ENCODE data around the gene MYO3A. TPM values are rescaled to one million over a fixed set of nuclear protein-coding genes. Genes with fewer than 3 reads are reported as not detected.

Gene MYO3A
- total and polyA plus RNA-seq, 2 donors from 2014 or later: 1.9 to 3.1 TPM

DNA sequence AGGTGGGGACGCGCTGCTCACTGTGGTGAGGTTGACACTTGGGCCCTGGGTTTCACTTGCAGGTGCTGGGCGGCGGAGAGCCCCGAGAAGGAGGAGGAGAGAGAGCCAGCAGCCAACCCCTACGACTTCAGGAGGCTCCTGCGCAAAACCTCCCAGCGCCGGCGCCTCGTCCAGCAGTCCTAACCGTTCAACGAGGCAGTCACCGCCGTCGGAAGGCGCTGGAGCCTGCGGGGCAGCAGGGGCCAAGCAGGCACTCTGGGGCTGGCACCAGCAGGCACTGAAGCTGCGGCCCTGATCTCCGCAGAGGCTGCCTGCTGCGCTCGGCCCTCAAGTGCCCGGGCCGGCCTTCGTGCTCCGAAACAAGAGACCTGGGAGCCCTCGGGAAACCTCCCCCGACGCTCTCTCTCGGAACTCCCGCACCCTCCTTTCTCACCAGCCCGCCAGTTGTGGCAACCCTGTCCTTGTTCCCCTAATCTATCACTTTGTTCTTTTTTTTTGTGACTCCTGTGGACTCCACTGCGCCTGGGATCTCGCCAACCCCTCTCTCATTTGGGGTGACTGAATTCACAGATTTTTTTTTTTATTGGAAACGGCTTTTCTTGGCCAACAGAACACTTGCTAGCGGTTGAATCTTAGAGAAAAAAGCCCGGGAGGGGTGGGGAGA lies 277.9 kb downstream of the MYO3A start:
- Histone ChIP-seq H3K27me3 (ENCODE audit: control insufficient read depth, insufficient read depth, low read length) (peaks cover 33% of the 10 kb centered on the region), H3K27ac (ENCODE audit: low read depth in 2 of 2, low read length in 2 of 2) (no peak overlapping the region), H3K4me3 (ENCODE audit: low read length in 3 of 3) (no peak overlapping the region), H3K36me3 (ENCODE audit: control insufficient read depth in 2 of 3, insufficient read depth in 3 of 3, low read length in 3 of 3) (no peaks in the 10 kb centered on the region), H3K9me3 (ENCODE audit: control insufficient read depth in 2 of 3, insufficient read depth in 1 of 3, low read length in 3 of 3) (no peaks in the 10 kb centered on the region), H3K9ac (ENCODE audit: low read length in 3 of 3) (no peak overlapping the region), H3K4me1 (ENCODE audit: control insufficient read depth in 2 of 3, insufficient read depth in 2 of 3, low read depth in 1 of 3, low read length in 3 of 3) (peaks cover 0 to 4% (median 0%) of the 10 kb centered on the region in 3 donors)
- intact Hi-C loops (cut with DNase I): no loop called here
- TF ChIP-seq, protein P1, sequence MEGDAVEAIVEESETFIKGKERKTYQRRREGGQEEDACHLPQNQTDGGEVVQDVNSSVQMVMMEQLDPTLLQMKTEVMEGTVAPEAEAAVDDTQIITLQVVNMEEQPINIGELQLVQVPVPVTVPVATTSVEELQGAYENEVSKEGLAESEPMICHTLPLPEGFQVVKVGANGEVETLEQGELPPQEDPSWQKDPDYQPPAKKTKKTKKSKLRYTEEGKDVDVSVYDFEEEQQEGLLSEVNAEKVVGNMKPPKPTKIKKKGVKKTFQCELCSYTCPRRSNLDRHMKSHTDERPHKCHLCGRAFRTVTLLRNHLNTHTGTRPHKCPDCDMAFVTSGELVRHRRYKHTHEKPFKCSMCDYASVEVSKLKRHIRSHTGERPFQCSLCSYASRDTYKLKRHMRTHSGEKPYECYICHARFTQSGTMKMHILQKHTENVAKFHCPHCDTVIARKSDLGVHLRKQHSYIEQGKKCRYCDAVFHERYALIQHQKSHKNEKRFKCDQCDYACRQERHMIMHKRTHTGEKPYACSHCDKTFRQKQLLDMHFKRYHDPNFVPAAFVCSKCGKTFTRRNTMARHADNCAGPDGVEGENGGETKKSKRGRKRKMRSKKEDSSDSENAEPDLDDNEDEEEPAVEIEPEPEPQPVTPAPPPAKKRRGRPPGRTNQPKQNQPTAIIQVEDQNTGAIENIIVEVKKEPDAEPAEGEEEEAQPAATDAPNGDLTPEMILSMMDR (IDR thresholded peaks at IDR 0.05; ENCODE audit: borderline replicate concordance, extremely low read depth, insufficient read depth): no peak
- DNase-seq (peak in 4 of 5 donors; percentile 38 to 60 (median 46)), FAIRE-seq (no peak)

DNA sequence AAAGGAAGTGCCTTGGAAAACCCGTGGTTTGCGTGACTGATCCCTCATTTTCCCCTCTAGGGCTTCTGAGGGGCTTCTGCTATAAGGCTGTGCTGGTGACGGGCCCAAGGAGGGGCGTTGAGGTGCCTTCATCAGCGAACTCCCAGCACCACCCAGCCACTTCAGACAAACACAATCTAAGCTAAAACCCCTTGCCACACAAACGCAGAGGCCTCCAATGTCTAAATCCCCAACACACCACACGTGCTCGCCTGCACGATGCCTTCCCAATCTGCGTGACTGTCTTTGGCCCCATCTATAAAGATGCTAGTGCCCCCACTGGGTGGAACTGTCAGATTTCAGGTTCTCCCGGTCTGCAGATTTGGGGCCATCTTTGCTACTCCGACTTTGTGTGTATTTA lies 278.5 kb downstream of the MYO3A start:
- Histone ChIP-seq H3K36me3 (ENCODE audit: control insufficient read depth in 2 of 3, insufficient read depth in 3 of 3, low read length in 3 of 3) (no peaks in the 10 kb centered on the region), H3K27ac (ENCODE audit: low read depth in 2 of 2, low read length in 2 of 2) (no peak overlapping the region), H3K9me3 (ENCODE audit: control insufficient read depth in 2 of 3, insufficient read depth in 1 of 3, low read length in 3 of 3) (no peaks in the 10 kb centered on the region), H3K9ac (ENCODE audit: low read length in 3 of 3) (no peak overlapping the region), H3K27me3 (ENCODE audit: control insufficient read depth, insufficient read depth, low read length) (peaks cover 36% of the 10 kb centered on the region), H3K4me1 (ENCODE audit: control insufficient read depth in 2 of 3, insufficient read depth in 2 of 3, low read depth in 1 of 3, low read length in 3 of 3) (peaks cover 0 to 4% (median 0%) of the 10 kb centered on the region in 3 donors), H3K4me3 (ENCODE audit: low read length in 3 of 3) (no peak overlapping the region)
- FAIRE-seq (no peak), DNase-seq (no peak)
- intact Hi-C loops (cut with DNase I): no loop called here
- TF ChIP-seq, protein P1 (IDR thresholded peaks at IDR 0.05; ENCODE audit: borderline replicate concordance, extremely low read depth, insufficient read depth): no peak

DNA sequence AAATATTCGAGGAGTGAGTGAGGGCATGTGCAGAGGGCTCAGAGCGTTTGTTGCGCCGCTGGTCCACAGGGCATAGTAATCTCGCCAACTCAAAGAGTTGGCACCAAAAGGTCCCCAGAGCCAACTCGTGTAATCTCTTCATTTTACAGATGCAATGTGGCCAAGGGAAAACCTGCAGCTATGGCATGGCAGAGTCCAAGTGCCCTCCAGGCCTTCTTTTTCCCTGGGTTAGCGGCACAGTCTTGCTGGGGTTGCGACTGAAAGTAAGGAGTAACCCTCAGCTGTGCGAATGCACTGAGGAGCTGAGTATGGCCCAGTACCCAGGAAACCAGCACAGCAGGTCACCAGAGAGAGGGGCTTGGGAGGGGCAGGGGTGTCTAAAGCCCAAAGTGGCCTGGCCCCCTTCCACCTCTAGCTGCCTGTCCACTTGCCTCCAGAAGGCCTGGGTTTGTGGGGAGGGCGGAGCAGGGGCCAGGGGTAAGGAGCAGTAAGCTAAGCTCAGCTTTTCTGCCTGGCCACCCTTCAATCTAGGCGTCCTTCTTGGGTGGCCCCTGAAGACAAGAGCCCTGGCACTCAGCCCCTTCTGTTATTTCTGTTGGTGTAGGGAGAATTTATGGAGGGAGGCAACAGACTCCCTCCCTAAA lies 279.2 kb downstream of the MYO3A start:
- no peaks in the 10 kb centered on the region for H3K36me3 ChIP-seq (ENCODE audit: control insufficient read depth in 2 of 3, insufficient read depth in 3 of 3, low read length in 3 of 3)
- peaks cover 0 to 4% (median 0%) of the 10 kb centered on the region in 3 donors for H3K4me1 ChIP-seq (ENCODE audit: control insufficient read depth in 2 of 3, insufficient read depth in 2 of 3, low read depth in 1 of 3, low read length in 3 of 3)
- H3K9me3 ChIP-seq (ENCODE audit: control insufficient read depth in 2 of 3, insufficient read depth in 1 of 3, low read length in 3 of 3): no peaks in the 10 kb centered on the region
- no peak overlapping the region for H3K4me3 ChIP-seq (ENCODE audit: low read length in 3 of 3)
- H3K9ac ChIP-seq (ENCODE audit: low read length in 3 of 3): no peak overlapping the region
- TF ChIP-seq, protein P1 (IDR thresholded peaks at IDR 0.05; ENCODE audit: borderline replicate concordance, extremely low read depth, insufficient read depth): no peak
- no peak for FAIRE-seq
- H3K27ac ChIP-seq (ENCODE audit: low read depth in 2 of 2, low read length in 2 of 2): no peak overlapping the region
- intact Hi-C loops (cut with DNase I): no loop called here
- no peak for DNase-seq
- peaks cover 39% of the 10 kb centered on the region for H3K27me3 ChIP-seq (ENCODE audit: control insufficient read depth, insufficient read depth, low read length)

Data from kidney (tissue), 14 donors.